H9 (cell line): ENCODE data around the gene OVOL3. TPM values are rescaled to one million over a fixed set of nuclear protein-coding genes. Genes with fewer than 3 reads are reported as not detected.

Source experiments
- DNase-seq: peaks from one replicate; pipeline ENCODE4 v3.0.0-alpha.2; 2017
- H2AFZ ChIP-seq: one replicate; pipeline ENCODE4 v1.6.1; 2013; ENCODE audit warnings: mild to moderate bottlenecking, low read length, control low read depth, moderate library complexity
- H2AK5ac ChIP-seq: 2 replicates; pipeline ENCODE4 v1.6.1; 2013; ENCODE audit warnings: low read length, control low read depth, mixed read lengths; ENCODE audit not compliant: insufficient read length
- H2BK120ac ChIP-seq: one replicate; pipeline ENCODE4 v1.6.1; 2013; ENCODE audit warnings: low read depth, mild to moderate bottlenecking, low read length, control low read depth, inconsistent platforms; ENCODE audit not compliant: poor library complexity, severe bottlenecking
- H2BK12ac ChIP-seq: 2 replicates; pipeline ENCODE4 v1.6.1; 2013; ENCODE audit warnings: low read length, control low read depth, mixed read lengths, low read depth; ENCODE audit not compliant: insufficient read length
- H2BK15ac ChIP-seq: 2 replicates; pipeline ENCODE4 v1.6.1; 2013; ENCODE audit warnings: low read depth, low read length, control low read depth
- H2BK20ac ChIP-seq: one replicate; pipeline ENCODE4 v1.6.1; 2013; ENCODE audit warnings: low read depth, mild to moderate bottlenecking, low read length, control low read depth, inconsistent platforms; ENCODE audit not compliant: poor library complexity, severe bottlenecking
- H2BK5ac ChIP-seq: 2 replicates; pipeline ENCODE4 v1.6.1; 2013; ENCODE audit warnings: low read length, control low read depth, mixed read lengths; ENCODE audit not compliant: insufficient read length
- H3K14ac ChIP-seq: 2 replicates; pipeline ENCODE4 v1.6.1; 2013; ENCODE audit warnings: low read length, control low read depth; ENCODE audit not compliant: insufficient read depth
- H3K18ac ChIP-seq: 2 replicates; pipeline ENCODE4 v1.6.1; 2013; ENCODE audit warnings: low read depth, mild to moderate bottlenecking, mixed read lengths, low read length, control low read depth; ENCODE audit not compliant: insufficient read length
- H3K23ac ChIP-seq: 2 replicates; pipeline ENCODE4 v1.6.1; 2013; ENCODE audit warnings: low read length, control low read depth, mixed read lengths, low read depth; ENCODE audit not compliant: insufficient read length
- H3K23me2 ChIP-seq: 2 replicates; pipeline ENCODE4 v1.6.1; 2013; ENCODE audit warnings: low read depth, mild to moderate bottlenecking, mixed read lengths, low read length, control low read depth; ENCODE audit not compliant: insufficient read length, poor library complexity, severe bottlenecking
- H3K27ac ChIP-seq: 2 replicates; pipeline ENCODE4 v1.5.1; 2013; ENCODE audit warnings: low read length, control low read depth, mixed read lengths, low read depth; ENCODE audit not compliant: insufficient read length
- H3K27me3 ChIP-seq: 2 replicates; pipeline ENCODE4 v1.6.1; 2013; ENCODE audit warnings: low read length, control low read depth, inconsistent platforms; ENCODE audit not compliant: insufficient read depth
- H3K4ac ChIP-seq: 2 replicates; pipeline ENCODE4 v1.6.1; 2013; ENCODE audit warnings: low read depth, mild to moderate bottlenecking, control low read depth, inconsistent platforms, low read length, moderate library complexity
- H3K4me1 ChIP-seq: 2 replicates; pipeline ENCODE4 v1.6.1; 2013; ENCODE audit warnings: low read length, control low read depth, inconsistent platforms; ENCODE audit not compliant: insufficient read depth
- H3K4me2 ChIP-seq: 2 replicates; pipeline ENCODE4 v1.6.1; 2013; ENCODE audit warnings: low read length, control low read depth, mixed read lengths; ENCODE audit not compliant: insufficient read length, insufficient read depth
- H3K56ac ChIP-seq: 2 replicates; pipeline ENCODE4 v1.6.1; 2013; ENCODE audit warnings: low read depth, mild to moderate bottlenecking, mixed read lengths, low read length, control low read depth; ENCODE audit not compliant: insufficient read length
- H3K79me1 ChIP-seq: 2 replicates; pipeline ENCODE4 v1.6.1; 2013; ENCODE audit warnings: low read depth, mild to moderate bottlenecking, moderate library complexity, low read length, control low read depth, inconsistent platforms; ENCODE audit not compliant: insufficient read depth, poor library complexity, severe bottlenecking
- H3K79me2 ChIP-seq: 2 replicates; pipeline ENCODE4 v1.6.1; 2013; ENCODE audit warnings: low read length, control low read depth, inconsistent platforms; ENCODE audit not compliant: insufficient read depth
- H3K9ac ChIP-seq: 2 replicates; pipeline ENCODE4 v1.6.1; 2013; ENCODE audit warnings: low read length, control low read depth, mixed read lengths; ENCODE audit not compliant: insufficient read length; ENCODE audit errors: extremely low read depth
- H3K9me3 ChIP-seq: one replicate; pipeline ENCODE4 v1.6.1; 2013; ENCODE audit warnings: low read depth, low read length, inconsistent platforms; ENCODE audit not compliant: control insufficient read depth
- H3T11ph ChIP-seq: one replicate; pipeline ENCODE4 v1.6.1; 2013; ENCODE audit warnings: mild to moderate bottlenecking, low read length, control low read depth, inconsistent platforms
- H4K20me1 ChIP-seq: one replicate; pipeline ENCODE4 v1.6.1; 2013; ENCODE audit not compliant: control insufficient read depth, insufficient read length, insufficient read depth
- H4K5ac ChIP-seq: 2 replicates; pipeline ENCODE4 v1.6.1; 2013; ENCODE audit warnings: low read depth, mild to moderate bottlenecking, mixed read lengths, low read length, control low read depth; ENCODE audit not compliant: insufficient read length
- H4K8ac ChIP-seq: replicated peaks from 2 replicates; pipeline ENCODE4 v1.6.1; 2013; ENCODE audit warnings: low read length, control low read depth, mixed read lengths, low read depth; ENCODE audit not compliant: insufficient read length
- H4K91ac ChIP-seq: 2 replicates; pipeline ENCODE4 v1.6.1; 2013; ENCODE audit warnings: low read depth, mild to moderate bottlenecking, moderate library complexity, mixed read lengths, low read length, control low read depth; ENCODE audit not compliant: insufficient read length
- H3K27ac Mint-ChIP-seq, 3 experiments: 2 replicates in 2 of 3; 3 replicates in 1 of 3; pipeline ENCODE4 v1.8.0; 2020 to 2021; ENCODE audit warnings: mixed read lengths in 3 of 3, mild to moderate bottlenecking in 1 of 3, moderate library complexity in 1 of 3
- H3K27me3 Mint-ChIP-seq: 2 replicates; pipeline ENCODE4 v1.8.0; 2021; ENCODE audit warnings: low read depth, mild to moderate bottlenecking, moderate library complexity, mixed read lengths
- H3K36me3 Mint-ChIP-seq, 3 experiments: 2 replicates in 2 of 3; 3 replicates in 1 of 3; pipeline ENCODE4 v1.8.0; 2020 to 2021; ENCODE audit warnings: low read depth in 3 of 3, mixed read lengths in 3 of 3; ENCODE audit not compliant: insufficient read depth in 1 of 3
- H3K4me1 Mint-ChIP-seq, 2 experiments: 2 replicates each; pipeline ENCODE4 v1.8.0; 2020; ENCODE audit warnings: mixed read lengths in 2 of 2
- H3K4me3 Mint-ChIP-seq, 2 experiments: 2 replicates in 1 of 2; 3 replicates in 1 of 2; pipeline ENCODE4 v1.8.0; 2020 to 2021; ENCODE audit warnings: mild to moderate bottlenecking in 2 of 2, mixed read lengths in 2 of 2, moderate library complexity in 1 of 2
- H3K9me3 Mint-ChIP-seq, 2 experiments: 2 replicates in 1 of 2; 3 replicates in 1 of 2; pipeline ENCODE4 v1.8.0; 2020; ENCODE audit warnings: mild to moderate bottlenecking in 2 of 2, mixed read lengths in 2 of 2, moderate library complexity in 1 of 2
- WGBS: extraction: QIAGEN DNeasy Blood & Tissue Kit; methylation state at CpG from one replicate; pipeline ENCODE4 v1.1.7; 2013; ENCODE audit warnings: missing lambda C conversion rate, low lambda C conversion rate, mixed read lengths; ENCODE audit not compliant: insufficient read length; ENCODE audit errors: extremely low coverage; 5-methylcytosine and 5-hydroxymethylcytosine counted together
- total RNA-seq: library from RNA; stranded (reverse); gene quantifications from 2 replicates; pipeline ENCODE4 v1.2.1, GENCODE V29; 2021
- TF ChIP-seq, protein P1 (sequence below): fragments of 200-600 bp; sonication (generic); conservative IDR thresholded peaks from 3 replicates; pipeline ENCODE4 v1.8.0; 2021; ENCODE audit warnings: antibody characterized with exemption, mild to moderate bottlenecking

Gene OVOL3
- total RNA-seq, 1 experiment from 2014 or later: not detected

DNA sequence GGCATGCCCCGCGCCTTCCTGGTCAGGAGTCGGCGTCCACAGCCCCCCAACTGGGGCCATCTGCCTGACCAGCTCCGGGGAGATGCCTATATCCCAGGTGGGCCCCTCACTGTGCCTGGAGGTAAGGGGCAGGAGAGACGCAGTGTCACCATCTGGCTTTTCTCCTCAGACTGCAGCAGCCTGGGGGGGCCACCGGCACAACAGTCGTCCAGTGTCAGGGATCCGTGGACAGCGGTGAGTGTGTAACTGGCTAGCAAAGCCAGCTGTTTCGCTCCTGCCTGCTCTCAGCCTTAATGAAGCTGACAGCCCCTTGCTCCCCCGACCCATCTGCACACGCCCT, 227 bp downstream of the OVOL3 start:
- peaks cover 13% of the 10 kb centered on the region for H3K23me2 ChIP-seq
- peak overlapping the region in 1 of 3 experiments; percentile 93; a peak in 2 of 7 replicates for H3K27ac Mint-ChIP-seq
- no peak overlapping the region for H2BK120ac ChIP-seq
- no peak overlapping the region for H4K91ac ChIP-seq
- H3K27ac ChIP-seq: no peak overlapping the region
- no peak for DNase-seq
- H4K20me1 ChIP-seq: no peaks in the 10 kb centered on the region
- no peak overlapping the region for H3K14ac ChIP-seq
- no peak overlapping the region for H4K8ac ChIP-seq
- no peak overlapping the region for H3T11ph ChIP-seq
- no peak overlapping the region for H3K56ac ChIP-seq
- H3K79me1 ChIP-seq: no peaks in the 10 kb centered on the region
- no peaks in the 10 kb centered on the region; a peak in 1 of 5 replicates for H3K9me3 Mint-ChIP-seq
- TF ChIP-seq, protein P1, sequence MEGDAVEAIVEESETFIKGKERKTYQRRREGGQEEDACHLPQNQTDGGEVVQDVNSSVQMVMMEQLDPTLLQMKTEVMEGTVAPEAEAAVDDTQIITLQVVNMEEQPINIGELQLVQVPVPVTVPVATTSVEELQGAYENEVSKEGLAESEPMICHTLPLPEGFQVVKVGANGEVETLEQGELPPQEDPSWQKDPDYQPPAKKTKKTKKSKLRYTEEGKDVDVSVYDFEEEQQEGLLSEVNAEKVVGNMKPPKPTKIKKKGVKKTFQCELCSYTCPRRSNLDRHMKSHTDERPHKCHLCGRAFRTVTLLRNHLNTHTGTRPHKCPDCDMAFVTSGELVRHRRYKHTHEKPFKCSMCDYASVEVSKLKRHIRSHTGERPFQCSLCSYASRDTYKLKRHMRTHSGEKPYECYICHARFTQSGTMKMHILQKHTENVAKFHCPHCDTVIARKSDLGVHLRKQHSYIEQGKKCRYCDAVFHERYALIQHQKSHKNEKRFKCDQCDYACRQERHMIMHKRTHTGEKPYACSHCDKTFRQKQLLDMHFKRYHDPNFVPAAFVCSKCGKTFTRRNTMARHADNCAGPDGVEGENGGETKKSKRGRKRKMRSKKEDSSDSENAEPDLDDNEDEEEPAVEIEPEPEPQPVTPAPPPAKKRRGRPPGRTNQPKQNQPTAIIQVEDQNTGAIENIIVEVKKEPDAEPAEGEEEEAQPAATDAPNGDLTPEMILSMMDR: no peak
- WGBS: no CpG with 5 or more reads among the region's 13 CpGs
- H3K4me1 Mint-ChIP-seq: peaks cover 38 to 46% of the 10 kb centered on the region in 2 experiments
- no peak overlapping the region for H2AFZ ChIP-seq
- peaks cover 2% of the 10 kb centered on the region; the same call in 1 of the 2 replicates for H3K4me1 ChIP-seq
- no peak overlapping the region for H3K4me2 ChIP-seq
- H3K9me3 ChIP-seq: no peaks in the 10 kb centered on the region
- H2BK12ac ChIP-seq: no peak overlapping the region
- no peak overlapping the region for H2AK5ac ChIP-seq
- H3K27me3 ChIP-seq: no peaks in the 10 kb centered on the region
- H2BK20ac ChIP-seq: no peak overlapping the region
- no peak overlapping the region for H3K23ac ChIP-seq
- no peak overlapping the region for H2BK15ac ChIP-seq
- H3K9ac ChIP-seq: no peak overlapping the region
- no peak overlapping the region for H2BK5ac ChIP-seq
- no peak overlapping the region for H3K18ac ChIP-seq
- no peaks in the 10 kb centered on the region; the same call in 1 of the 2 replicates for H3K79me2 ChIP-seq
- peaks cover 3% of the 10 kb centered on the region for H3K27me3 Mint-ChIP-seq
- H4K5ac ChIP-seq: no peak overlapping the region
- H3K4ac ChIP-seq: no peak overlapping the region
- peak overlapping the region in 1 of 2 experiments; percentile 60; a peak in 1 of 5 replicates for H3K4me3 Mint-ChIP-seq
- peaks cover 13 to 45% (median 31%) of the 10 kb centered on the region in 3 experiments; a peak in 6 of 7 replicates for H3K36me3 Mint-ChIP-seq
